ENCODE measurements around the gene QSOX1.

GRCh38 chr1:180248176-180248575, 93.5 kb downstream of the QSOX1 start:
- TF ChIP-seq, protein P1, sequence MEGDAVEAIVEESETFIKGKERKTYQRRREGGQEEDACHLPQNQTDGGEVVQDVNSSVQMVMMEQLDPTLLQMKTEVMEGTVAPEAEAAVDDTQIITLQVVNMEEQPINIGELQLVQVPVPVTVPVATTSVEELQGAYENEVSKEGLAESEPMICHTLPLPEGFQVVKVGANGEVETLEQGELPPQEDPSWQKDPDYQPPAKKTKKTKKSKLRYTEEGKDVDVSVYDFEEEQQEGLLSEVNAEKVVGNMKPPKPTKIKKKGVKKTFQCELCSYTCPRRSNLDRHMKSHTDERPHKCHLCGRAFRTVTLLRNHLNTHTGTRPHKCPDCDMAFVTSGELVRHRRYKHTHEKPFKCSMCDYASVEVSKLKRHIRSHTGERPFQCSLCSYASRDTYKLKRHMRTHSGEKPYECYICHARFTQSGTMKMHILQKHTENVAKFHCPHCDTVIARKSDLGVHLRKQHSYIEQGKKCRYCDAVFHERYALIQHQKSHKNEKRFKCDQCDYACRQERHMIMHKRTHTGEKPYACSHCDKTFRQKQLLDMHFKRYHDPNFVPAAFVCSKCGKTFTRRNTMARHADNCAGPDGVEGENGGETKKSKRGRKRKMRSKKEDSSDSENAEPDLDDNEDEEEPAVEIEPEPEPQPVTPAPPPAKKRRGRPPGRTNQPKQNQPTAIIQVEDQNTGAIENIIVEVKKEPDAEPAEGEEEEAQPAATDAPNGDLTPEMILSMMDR (IDR thresholded peaks at IDR 0.05; ENCODE audit: low read depth, low read length, poor library complexity, severe bottlenecking), result no peak
- TF ChIP-seq EZH2phosphoT487 (IDR thresholded peaks at IDR 0.05; ENCODE audit: borderline replicate concordance, low read length), result no peak
